Suprapubic skin (tissue), 4 donors: Measurements from ENCODE around the gene OR2C3. TPM values are rescaled to one million over a fixed set of nuclear protein-coding genes. Genes with fewer than 3 reads are reported as not detected.

Source experiments
- total RNA-seq, 4 donors: library from RNA; depleted of rRNA; stranded (reverse); fragments of >200 nt; gene quantifications; one replicate each; pipeline ENCODE4 v1.1.0, GENCODE V29; 2016

The OR2C3 gene
- total RNA-seq, 4 donors from 2014 or later = not detected

Other genes starting within 250 kb of the OR2C3 start
- gene ZNF496, start 204.6 kb downstream of the OR2C3 start, total RNA-seq = 10 to 100 TPM; 17.5 to 45.7 (median 21.2) TPM
- gene NLRP3, start 120.3 kb downstream of the OR2C3 start, total RNA-seq = 1 to 10 TPM in 3 of 4 donors, under 1 TPM in 1; 0.87 to 1.6 (median 1.3) TPM
- gene OR2B11, start 78.3 kb downstream of the OR2C3 start, total RNA-seq = not detected
- gene GCSAML, start 12.7 kb upstream of the OR2C3 start, total RNA-seq = not detected
- gene OR2G2, start 51.9 kb upstream of the OR2C3 start, total RNA-seq = not detected
- not detected for gene OR2G3, start 69.1 kb upstream of the OR2C3 start, total RNA-seq
- not detected for gene OR13G1, start 143.3 kb upstream of the OR2C3 start, total RNA-seq
- not detected for gene OR6F1, start 180.2 kb upstream of the OR2C3 start, total RNA-seq
- under 1 TPM in 1 of 4 donors, not detected in 3; 0.57 TPM for gene OR14K1, start 202.2 kb upstream of the OR2C3 start, total RNA-seq
- not detected for gene OR14A2, start 211.7 kb upstream of the OR2C3 start, total RNA-seq
- gene OR1C1, start 224.1 kb upstream of the OR2C3 start, total RNA-seq = not detected